Nephron progenitor cell (in vitro differentiated cells): ENCODE data around the gene TRIO.

Experiments used
- DNase-seq: peaks from one replicate; pipeline ENCODE4 v3.0.0; 2021
- H3K27ac Mint-ChIP-seq: 2 replicates; pipeline ENCODE4 v1.8.0; 2021; ENCODE audit warnings: mild to moderate bottlenecking, moderate library complexity, mixed read lengths
- H3K27me3 Mint-ChIP-seq: 2 replicates; pipeline ENCODE4 v1.8.0; 2021; ENCODE audit warnings: mild to moderate bottlenecking, low read depth, mixed read lengths; ENCODE audit not compliant: poor library complexity
- H3K36me3 Mint-ChIP-seq: 2 replicates; pipeline ENCODE4 v1.8.0; 2021; ENCODE audit warnings: low read depth, mixed read lengths
- H3K4me1 Mint-ChIP-seq: 2 replicates; pipeline ENCODE4 v1.8.0; 2021; ENCODE audit warnings: mixed read lengths
- H3K4me3 Mint-ChIP-seq: 2 replicates; pipeline ENCODE4 v1.8.0; 2021; ENCODE audit warnings: mild to moderate bottlenecking, moderate library complexity, mixed read lengths
- H3K9me3 Mint-ChIP-seq: 2 replicates; pipeline ENCODE4 v1.8.0; 2021; ENCODE audit warnings: mild to moderate bottlenecking, moderate library complexity, mixed read lengths
- CTCF ChIP-seq: fragments of 200-600 bp; sonication (generic); IDR thresholded peaks from 2 replicates; pipeline ENCODE4 v1.5.0; 2021; ENCODE audit warnings: antibody characterized with exemption

TRIO gene

GRCh38 chr5:14440223-14440581 is 297.1 kb downstream of the TRIO start:
- TF ChIP-seq CTCF, result no peak
- H3K27ac Mint-ChIP-seq, result peak overlapping the region; percentile 98
- peaks cover 44% of the 10 kb centered on the region for H3K36me3 Mint-ChIP-seq
- peaks cover 85% of the 10 kb centered on the region for H3K4me1 Mint-ChIP-seq
- no peak for DNase-seq
- peaks cover 19% of the 10 kb centered on the region for H3K9me3 Mint-ChIP-seq
- H3K27me3 Mint-ChIP-seq, result peaks cover 9% of the 10 kb centered on the region
- H3K4me3 Mint-ChIP-seq, result peak overlapping the region; percentile 72

GRCh38 chr5:14440582-14441431 is 297.7 kb downstream of the TRIO start:
- peaks cover 8% of the 10 kb centered on the region for H3K27me3 Mint-ChIP-seq
- H3K9me3 Mint-ChIP-seq, result peaks cover 13% of the 10 kb centered on the region
- TF ChIP-seq CTCF, result no peak
- peak overlapping the region; percentile 99 for H3K27ac Mint-ChIP-seq
- peaks cover 38% of the 10 kb centered on the region for H3K36me3 Mint-ChIP-seq
- DNase-seq, result peak; percentile 47
- H3K4me3 Mint-ChIP-seq, result peak overlapping the region; percentile 78
- peaks cover 91% of the 10 kb centered on the region for H3K4me1 Mint-ChIP-seq

GRCh38 chr5:14441641-14442040 is 298.5 kb downstream of the TRIO start:
- Mint-ChIP-seq H3K4me1 (peaks cover 99% of the 10 kb centered on the region), H3K27ac (peak overlapping the region; percentile 99), H3K4me3 (peak overlapping the region; percentile 78), H3K36me3 (peaks cover 30% of the 10 kb centered on the region), H3K27me3 (peaks cover 4% of the 10 kb centered on the region), H3K9me3 (peaks cover 5% of the 10 kb centered on the region)
- no peak for TF ChIP-seq CTCF
- DNase-seq, result no peak

GRCh38 chr5:14442536-14442935 is 299.4 kb downstream of the TRIO start:
- H3K4me3 Mint-ChIP-seq, result peak overlapping the region; percentile 78
- H3K27ac Mint-ChIP-seq, result peak overlapping the region; percentile 80
- peaks cover 4% of the 10 kb centered on the region for H3K27me3 Mint-ChIP-seq
- H3K36me3 Mint-ChIP-seq, result peaks cover 21% of the 10 kb centered on the region
- DNase-seq, result no peak
- H3K9me3 Mint-ChIP-seq, result no peaks in the 10 kb centered on the region
- H3K4me1 Mint-ChIP-seq, result peaks cover 100% of the 10 kb centered on the region
- no peak for TF ChIP-seq CTCF

GRCh38 chr5:14443671-14444093 is 300.5 kb downstream of the TRIO start:
- no peak for DNase-seq
- H3K9me3 Mint-ChIP-seq, result no peaks in the 10 kb centered on the region
- H3K4me1 Mint-ChIP-seq, result peaks cover 100% of the 10 kb centered on the region
- H3K36me3 Mint-ChIP-seq, result peaks cover 10% of the 10 kb centered on the region
- peak overlapping the region; percentile 75 for H3K27ac Mint-ChIP-seq
- TF ChIP-seq CTCF, result no peak
- H3K27me3 Mint-ChIP-seq, result peaks cover 3% of the 10 kb centered on the region
- H3K4me3 Mint-ChIP-seq, result peak overlapping the region; percentile 78

- Mint-ChIP-seq H3K27ac (peak overlapping the region; percentile 75), H3K4me3 (peak overlapping the region; percentile 20), H3K36me3 (peaks cover 8% of the 10 kb centered on the region), H3K27me3 (no peaks in the 10 kb centered on the region), H3K9me3 (no peaks in the 10 kb centered on the region), H3K4me1 (peaks cover 100% of the 10 kb centered on the region)
- DNase-seq, result no peak
- TF ChIP-seq CTCF, result no peak
Observed at GRCh38 chr5:14444161-14444560, 301.0 kb downstream of the TRIO start.
